Astrocyte (in vitro differentiated cells and primary cell): ENCODE results near the gene UQCC5.

Source experiments
- EZH2 ChIP-seq: IDR thresholded peaks from 2 replicates; pipeline ENCODE4 v1.6.1; 2012; ENCODE audit warnings: mild to moderate bottlenecking, low read length, inconsistent platforms; ENCODE audit not compliant: insufficient read depth
- TF ChIP-seq, protein P1 (sequence below): IDR thresholded peaks from 2 replicates; pipeline ENCODE4 v1.5.1; 2011; ENCODE audit warnings: low read depth, mild to moderate bottlenecking, inconsistent platforms, low read length, moderate library complexity; ENCODE audit not compliant: insufficient read depth

DNA sequence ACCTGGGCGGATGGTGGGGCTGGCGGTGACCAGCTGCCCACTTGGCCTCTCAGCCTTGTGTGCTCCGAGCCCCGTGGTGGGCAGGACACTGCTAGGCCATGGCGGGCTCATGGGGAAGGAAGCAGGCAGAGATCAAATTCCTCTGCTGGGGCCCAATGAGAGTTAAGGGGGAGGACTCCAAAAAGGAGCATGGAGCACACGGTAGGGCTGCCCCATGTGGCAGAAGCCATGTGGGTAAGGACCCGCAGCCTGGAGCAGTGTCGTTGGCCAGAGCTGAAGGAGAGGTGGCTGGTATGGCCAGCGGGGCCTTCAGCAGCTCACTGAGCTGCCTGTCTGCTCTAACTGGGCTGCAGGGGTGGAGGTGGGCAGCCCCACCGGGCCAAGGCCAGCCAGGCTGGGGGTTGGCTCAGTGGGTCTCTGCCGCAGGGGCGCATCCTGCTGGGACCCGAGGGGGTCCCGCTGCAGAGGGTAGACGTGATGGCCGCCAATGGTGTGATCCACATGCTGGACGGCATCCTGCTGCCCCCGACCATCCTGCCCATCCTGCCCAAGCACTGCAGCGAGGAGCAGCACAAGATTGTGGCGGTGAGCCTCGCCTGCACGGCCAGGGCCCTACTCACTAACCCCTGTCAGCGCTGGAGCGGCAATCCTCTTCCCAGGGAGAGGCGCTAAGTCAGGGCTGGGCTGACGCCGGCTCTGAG, 30.0 kb upstream of the UQCC5 start:
- TF ChIP-seq, protein P1, sequence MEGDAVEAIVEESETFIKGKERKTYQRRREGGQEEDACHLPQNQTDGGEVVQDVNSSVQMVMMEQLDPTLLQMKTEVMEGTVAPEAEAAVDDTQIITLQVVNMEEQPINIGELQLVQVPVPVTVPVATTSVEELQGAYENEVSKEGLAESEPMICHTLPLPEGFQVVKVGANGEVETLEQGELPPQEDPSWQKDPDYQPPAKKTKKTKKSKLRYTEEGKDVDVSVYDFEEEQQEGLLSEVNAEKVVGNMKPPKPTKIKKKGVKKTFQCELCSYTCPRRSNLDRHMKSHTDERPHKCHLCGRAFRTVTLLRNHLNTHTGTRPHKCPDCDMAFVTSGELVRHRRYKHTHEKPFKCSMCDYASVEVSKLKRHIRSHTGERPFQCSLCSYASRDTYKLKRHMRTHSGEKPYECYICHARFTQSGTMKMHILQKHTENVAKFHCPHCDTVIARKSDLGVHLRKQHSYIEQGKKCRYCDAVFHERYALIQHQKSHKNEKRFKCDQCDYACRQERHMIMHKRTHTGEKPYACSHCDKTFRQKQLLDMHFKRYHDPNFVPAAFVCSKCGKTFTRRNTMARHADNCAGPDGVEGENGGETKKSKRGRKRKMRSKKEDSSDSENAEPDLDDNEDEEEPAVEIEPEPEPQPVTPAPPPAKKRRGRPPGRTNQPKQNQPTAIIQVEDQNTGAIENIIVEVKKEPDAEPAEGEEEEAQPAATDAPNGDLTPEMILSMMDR: no peak
- no peak for TF ChIP-seq EZH2
